ENCODE results near the gene RPIA. TPM values are rescaled to one million over a fixed set of nuclear protein-coding genes. Genes with fewer than 3 reads are reported as not detected.

The RPIA gene
- total and polyA plus RNA-seq, 9 of the 15 experiments (the other 6 are each of a cell fraction or from before 2014, with no cell fraction given), result 7.8 to 41.2 (median 25.8) TPM

- peak; percentile 30 to 46; a peak in 1 of 4 replicates for TF ChIP-seq FOXK2 (conservative IDR thresholded peaks at IDR 0.05 in 1 of 2, IDR thresholded peaks at IDR 0.05 in 1 of 2; ENCODE audit: low read depth in 2 of 2)
- TF ChIP-seq GABPB1 (CRISPR knock-in tag; IDR thresholded peaks at IDR 0.05), result peak; percentile 83
- 0 out of 2 replicates have a peak, but pooled peaks have one; percentile 83 for TF ChIP-seq FOXK1 (CRISPR knock-in tag; IDR thresholded peaks at IDR 0.05; ENCODE audit: borderline replicate concordance)
- 0 out of 2 replicates have a peak, but pooled peaks have one; percentile 1 for TF ChIP-seq ZNF354B (CRISPR knock-in tag; IDR thresholded peaks at IDR 0.05)
- TF ChIP-seq TBP (optimal IDR thresholded peaks at IDR 0.05; ENCODE audit: low read depth, low read length), result peak; percentile 80
- TF ChIP-seq MEF2A (IDR thresholded peaks at IDR 0.05; ENCODE audit: control insufficient read depth, low read depth, low read length), result no peak
- TF ChIP-seq ZNF175 (CRISPR knock-in tag; IDR thresholded peaks at IDR 0.05; ENCODE audit: low read depth), result peak; percentile 66; the same call in 1 of the 2 replicates
- no peak for TF ChIP-seq PPARD (CRISPR knock-in tag; IDR thresholded peaks at IDR 0.05)
- TF ChIP-seq HMBOX1 (IDR thresholded peaks at IDR 0.05), result no peak
- no peak for TF ChIP-seq ZNF24 (IDR thresholded peaks at IDR 0.05)
- no peak; the same call in 1 of the 2 replicates for TF ChIP-seq RNF2 (IDR thresholded peaks at IDR 0.05)
- no peak for TF ChIP-seq CHCHD3 (CRISPR knock-in tag; IDR thresholded peaks at IDR 0.05)
- no peak for TF ChIP-seq STAT5A (IDR thresholded peaks at IDR 0.05; ENCODE audit: borderline replicate concordance, low read length)
- TF ChIP-seq RBFOX2 (IDR thresholded peaks at IDR 0.05; ENCODE audit: low read depth, low read length), result peak; percentile 83
- TF ChIP-seq BRD4 (IDR thresholded peaks at IDR 0.05), result no peak
- peak; percentile 98 to 100 for TF ChIP-seq SIN3A (IDR thresholded peaks at IDR 0.05; ENCODE audit: borderline replicate concordance in 2 of 2, control insufficient read depth in 1 of 2, low read depth in 2 of 2, low read length in 2 of 2)
- no peak for TF ChIP-seq KDM2B (CRISPR knock-in tag; IDR thresholded peaks at IDR 0.05)
- TF ChIP-seq PML (IDR thresholded peaks at IDR 0.05; ENCODE audit: low read length), result peak; percentile 46; the same call in 1 of the 2 replicates
- TF ChIP-seq ZEB2 (IDR thresholded peaks at IDR 0.05), result no peak
- no peak for TF ChIP-seq ATF1 (CRISPR knock-in tag; IDR thresholded peaks at IDR 0.05)
- TF ChIP-seq ATF1 (tag; IDR thresholded peaks at IDR 0.05), result peak; percentile 99
- TF ChIP-seq ZNF444 (CRISPR knock-in tag; IDR thresholded peaks at IDR 0.05), result no peak
- TF ChIP-seq ZNF395 (CRISPR knock-in tag; IDR thresholded peaks at IDR 0.05), result peak; percentile 97
- peak in 1 of 3 experiments; percentile 69 for TF ChIP-seq YY1 (IDR thresholded peaks at IDR 0.05; ENCODE audit: borderline replicate concordance in 1 of 3, control insufficient read depth in 1 of 3, extremely low read depth in 1 of 3, insufficient read depth in 3 of 3, insufficient read length in 1 of 3, insufficient replicate concordance in 2 of 3, low read depth in 1 of 3, low read length in 2 of 3)
- peak; percentile 90 for TF ChIP-seq GABPA (tag; conservative IDR thresholded peaks at IDR 0.05; ENCODE audit: low read depth)
- TF ChIP-seq CHD2 (IDR thresholded peaks at IDR 0.05; ENCODE audit: low read depth, low read length), result peak; percentile 75
- no peak for TF ChIP-seq RUNX1 (IDR thresholded peaks at IDR 0.05; ENCODE audit: low read depth)
Measured at GRCh38 chr2:88691339-88692183, at the start of gene RPIA (continued).
